AG09309 (cell line): ENCODE results near the gene CNGB1.

ENCODE experiments used
- DNase-seq: peaks from one replicate; pipeline ENCODE4 v3.0.0-alpha.2; 2010; ENCODE audit warnings: low read depth
- H3K4me3 ChIP-seq: 2 replicates; pipeline ENCODE4 v1.5.1; 2011; ENCODE audit warnings: mild to moderate bottlenecking, low read depth, low read length, moderate library complexity; ENCODE audit not compliant: control insufficient read depth
- TF ChIP-seq, protein P1 (sequence below): IDR thresholded peaks from 2 replicates; pipeline ENCODE4 v1.5.1; 2011; ENCODE audit warnings: mild to moderate bottlenecking, low read depth, low read length, inconsistent platforms; ENCODE audit not compliant: insufficient read depth, control insufficient read depth; ENCODE audit errors: missing control alignments

CNGB1 gene

GRCh38 chr16:57993897-57994296 is 23.0 kb upstream of the CNGB1 start:
- no peak for DNase-seq
- TF ChIP-seq, protein P1, sequence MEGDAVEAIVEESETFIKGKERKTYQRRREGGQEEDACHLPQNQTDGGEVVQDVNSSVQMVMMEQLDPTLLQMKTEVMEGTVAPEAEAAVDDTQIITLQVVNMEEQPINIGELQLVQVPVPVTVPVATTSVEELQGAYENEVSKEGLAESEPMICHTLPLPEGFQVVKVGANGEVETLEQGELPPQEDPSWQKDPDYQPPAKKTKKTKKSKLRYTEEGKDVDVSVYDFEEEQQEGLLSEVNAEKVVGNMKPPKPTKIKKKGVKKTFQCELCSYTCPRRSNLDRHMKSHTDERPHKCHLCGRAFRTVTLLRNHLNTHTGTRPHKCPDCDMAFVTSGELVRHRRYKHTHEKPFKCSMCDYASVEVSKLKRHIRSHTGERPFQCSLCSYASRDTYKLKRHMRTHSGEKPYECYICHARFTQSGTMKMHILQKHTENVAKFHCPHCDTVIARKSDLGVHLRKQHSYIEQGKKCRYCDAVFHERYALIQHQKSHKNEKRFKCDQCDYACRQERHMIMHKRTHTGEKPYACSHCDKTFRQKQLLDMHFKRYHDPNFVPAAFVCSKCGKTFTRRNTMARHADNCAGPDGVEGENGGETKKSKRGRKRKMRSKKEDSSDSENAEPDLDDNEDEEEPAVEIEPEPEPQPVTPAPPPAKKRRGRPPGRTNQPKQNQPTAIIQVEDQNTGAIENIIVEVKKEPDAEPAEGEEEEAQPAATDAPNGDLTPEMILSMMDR: no peak
- H3K4me3 ChIP-seq: no peak overlapping the region

GRCh38 chr16:57993438-57993837 is 22.5 kb upstream of the CNGB1 start:
- no peak for DNase-seq
- no peak overlapping the region for H3K4me3 ChIP-seq
- TF ChIP-seq, protein P1: no peak

DNA sequence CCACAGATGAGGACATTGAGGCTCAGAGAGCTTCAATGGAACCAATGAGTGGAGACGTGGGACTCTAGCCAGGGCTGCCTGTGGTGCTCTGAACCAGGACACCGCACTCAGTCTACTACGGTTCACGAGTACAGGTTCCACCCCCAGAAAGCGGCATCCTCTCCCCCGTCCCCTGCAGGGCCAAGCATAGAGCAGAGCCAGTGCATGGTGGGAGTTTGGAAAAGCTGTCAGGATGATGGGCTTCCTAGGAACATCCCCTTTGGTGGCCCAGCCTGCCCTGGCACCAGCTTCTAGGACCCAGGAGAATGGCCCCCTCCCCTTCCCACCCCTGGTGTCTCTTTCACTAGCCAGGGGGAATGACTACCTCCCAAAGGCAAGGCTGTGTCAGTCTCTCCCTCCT is 21.2 kb upstream of the CNGB1 start:
- H3K4me3 ChIP-seq: no peak overlapping the region
- no peak for DNase-seq
- TF ChIP-seq, protein P1: no peak

GRCh38 chr16:57991551-57992059 is 20.7 kb upstream of the CNGB1 start:
- TF ChIP-seq, protein P1: no peak
- DNase-seq: no peak
- H3K4me3 ChIP-seq: no peak overlapping the region

DNA sequence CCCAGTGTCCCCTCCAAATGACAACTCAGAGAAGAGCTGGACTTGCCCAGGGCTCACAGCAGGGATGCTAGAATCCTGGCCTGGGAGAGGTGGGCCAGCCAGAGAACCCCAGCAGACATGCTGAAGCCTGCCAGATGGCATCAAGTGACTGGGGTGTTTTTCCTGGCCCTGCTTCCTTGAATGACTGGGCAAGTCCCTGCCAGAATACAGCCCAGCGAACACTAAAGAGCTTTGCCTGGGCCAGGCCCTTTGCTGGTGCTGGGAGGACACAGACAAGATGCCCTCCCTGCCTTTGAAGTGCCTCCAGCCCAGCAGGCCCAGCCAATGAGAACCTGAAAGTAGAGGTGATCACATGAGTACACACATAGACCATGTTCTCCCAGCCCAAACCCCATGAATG is 18.0 kb upstream of the CNGB1 start:
- no peak for DNase-seq
- H3K4me3 ChIP-seq: no peak overlapping the region
- TF ChIP-seq, protein P1: no peak

GRCh38 chr16:57987441-57988177 is 16.7 kb upstream of the CNGB1 start:
- TF ChIP-seq, protein P1: no peak
- no peak for DNase-seq
- no peak overlapping the region for H3K4me3 ChIP-seq
